ENCODE measurements around the gene VPREB3. TPM values are rescaled to one million over a fixed set of nuclear protein-coding genes. Genes with fewer than 3 reads are reported as not detected.

VPREB3 gene
- total and polyA plus RNA-seq, 2 donors (not counting 1 experiment from before 2014, with no cell fraction given) = 92.7 to 461 TPM

DNA sequence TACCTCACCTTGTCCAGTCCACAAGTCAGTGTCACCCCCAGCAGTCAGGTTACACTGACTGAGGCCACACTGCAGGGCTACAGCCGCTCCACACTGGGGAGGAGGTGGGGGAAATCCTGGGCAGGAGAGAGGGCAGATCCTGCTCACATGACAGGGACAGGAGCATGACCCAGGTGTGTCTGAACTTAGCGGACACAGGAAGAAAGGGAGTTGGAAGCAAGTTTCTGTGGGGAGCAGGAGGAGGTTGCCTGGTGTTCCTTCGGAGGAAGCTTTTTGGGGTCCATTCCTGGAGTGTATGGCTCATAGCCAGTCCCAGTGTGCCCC lies 24.3 kb upstream of the VPREB3 start:
- no peaks in the 10 kb centered on the region for H3K27me3 Mint-ChIP-seq
- Histone ChIP-seq H3K36me3 (replicated peaks in 1 of 2; ENCODE audit: control extremely low read depth in 1 of 2, control insufficient read depth in 1 of 2, extremely low read depth in 1 of 2, insufficient read depth in 2 of 2, low read length in 1 of 2) (peaks cover 0 to 10% of the 10 kb centered on the region in 2 experiments), H3K27ac (ENCODE audit: low read length in 2 of 2) (no peak overlapping the region), H3K9ac (ENCODE audit: low read length) (no peak overlapping the region), H3K4me3 (ENCODE audit: control extremely low read depth in 1 of 5, extremely low read depth in 1 of 5, insufficient read depth in 1 of 5, low read depth in 2 of 5, low read length in 4 of 5) (no peak overlapping the region), H3K27me3 (replicated peaks in 1 of 4; ENCODE audit: control extremely low read depth in 1 of 4, control insufficient read depth in 3 of 4, insufficient read depth in 4 of 4, low read length in 3 of 4) (no peaks in the 10 kb centered on the region), H3K4me2 (replicated peaks; ENCODE audit: low read depth, low read length, poor library complexity, severe bottlenecking) (no peak overlapping the region), H3K79me2 (ENCODE audit: control insufficient read depth, insufficient read depth, low read length) (no peaks in the 10 kb centered on the region), H3K9me3 (ENCODE audit: control extremely low read depth in 1 of 3, control insufficient read depth in 2 of 3, insufficient read depth in 1 of 3, low read length in 2 of 3) (no peaks in the 10 kb centered on the region), H2AFZ (ENCODE audit: insufficient read depth, low read depth, low read length, poor library complexity, severe bottlenecking) (no peak overlapping the region), H4K20me1 (ENCODE audit: control insufficient read depth, insufficient read depth, low read length, poor library complexity, severe bottlenecking) (peaks cover 2% of the 10 kb centered on the region), H3K4me1 (ENCODE audit: control insufficient read depth in 2 of 2, insufficient read depth in 2 of 2, low read length in 2 of 2) (peaks cover 3% of the 10 kb centered on the region in 2 donors)
- H3K27ac Mint-ChIP-seq = no peak overlapping the region
- intact Hi-C loops (cut with micrococcal nuclease) = no loop called here
- 92% methylated on average over 3 of the region's 3 CpGs for WGBS (ENCODE audit: insufficient coverage)
- ChIA-PET CTCF (interaction anchor here (1.1 kb wide), 1 partner anchor 69 kb away, joined by 4 read pairs; no protein-coding TSS in a partner anchor), POLR2A (interaction anchor here (1.1 kb wide), 1 partner anchor 10 kb away, joined by 3 read pairs; no protein-coding TSS in a partner anchor)
- ATAC-seq (ENCODE audit: low read depth) (no peak), DNase-seq (no peak)
- no peak for TF ChIP-seq EZH2 (IDR thresholded peaks at IDR 0.05; ENCODE audit: borderline replicate concordance, insufficient read depth, low read depth, low read length, poor library complexity, severe bottlenecking)
- TF ChIP-seq, protein P1, sequence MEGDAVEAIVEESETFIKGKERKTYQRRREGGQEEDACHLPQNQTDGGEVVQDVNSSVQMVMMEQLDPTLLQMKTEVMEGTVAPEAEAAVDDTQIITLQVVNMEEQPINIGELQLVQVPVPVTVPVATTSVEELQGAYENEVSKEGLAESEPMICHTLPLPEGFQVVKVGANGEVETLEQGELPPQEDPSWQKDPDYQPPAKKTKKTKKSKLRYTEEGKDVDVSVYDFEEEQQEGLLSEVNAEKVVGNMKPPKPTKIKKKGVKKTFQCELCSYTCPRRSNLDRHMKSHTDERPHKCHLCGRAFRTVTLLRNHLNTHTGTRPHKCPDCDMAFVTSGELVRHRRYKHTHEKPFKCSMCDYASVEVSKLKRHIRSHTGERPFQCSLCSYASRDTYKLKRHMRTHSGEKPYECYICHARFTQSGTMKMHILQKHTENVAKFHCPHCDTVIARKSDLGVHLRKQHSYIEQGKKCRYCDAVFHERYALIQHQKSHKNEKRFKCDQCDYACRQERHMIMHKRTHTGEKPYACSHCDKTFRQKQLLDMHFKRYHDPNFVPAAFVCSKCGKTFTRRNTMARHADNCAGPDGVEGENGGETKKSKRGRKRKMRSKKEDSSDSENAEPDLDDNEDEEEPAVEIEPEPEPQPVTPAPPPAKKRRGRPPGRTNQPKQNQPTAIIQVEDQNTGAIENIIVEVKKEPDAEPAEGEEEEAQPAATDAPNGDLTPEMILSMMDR (IDR thresholded peaks at IDR 0.05) = no peak
- H3K4me3 Mint-ChIP-seq = no peak overlapping the region
- no peaks in the 10 kb centered on the region for H3K9me3 Mint-ChIP-seq (ENCODE audit: insufficient read depth)
- peaks cover 8% of the 10 kb centered on the region for H3K4me1 Mint-ChIP-seq

DNA sequence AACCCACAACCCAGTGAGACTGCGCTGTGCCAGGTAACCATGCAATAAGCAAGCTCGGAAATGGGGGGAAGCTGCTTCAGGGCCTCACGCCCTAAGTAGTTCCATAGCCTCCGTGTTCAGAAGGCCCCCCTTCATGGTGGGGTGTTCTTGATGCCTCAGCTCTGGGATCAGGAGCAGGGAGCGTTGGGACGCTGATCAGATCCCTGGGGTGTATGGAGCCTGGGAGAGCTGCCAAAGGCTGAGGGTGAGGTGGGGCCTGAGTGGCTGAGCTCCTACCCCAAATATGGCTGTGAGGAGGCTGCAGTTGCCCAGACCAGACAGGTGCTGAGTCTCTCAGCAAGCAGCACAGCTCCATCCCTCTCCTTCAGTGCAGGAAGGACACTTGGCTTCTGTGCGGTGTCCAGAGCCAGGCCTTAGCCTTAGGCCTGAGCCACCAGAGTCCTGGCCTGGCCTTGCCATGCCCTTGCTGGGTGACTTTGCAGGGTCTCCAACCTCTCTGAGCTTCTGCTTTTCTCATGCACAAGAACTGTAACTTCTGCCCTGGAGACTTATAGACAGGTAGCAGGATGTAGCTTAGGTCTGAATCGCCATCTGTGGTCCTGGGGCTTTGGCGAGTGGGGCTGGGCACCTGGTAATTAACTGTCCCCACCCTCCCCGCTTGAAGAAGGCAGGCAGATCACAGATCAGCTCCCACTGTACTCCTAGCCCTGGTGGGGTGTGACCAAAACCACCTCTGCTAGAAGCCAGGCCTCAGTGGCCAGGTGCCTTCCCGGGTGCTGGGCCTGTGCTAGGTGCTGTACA lies 23.8 kb upstream of the VPREB3 start:
- ATAC-seq (ENCODE audit: low read depth) (no peak), DNase-seq (no peak)
- Histone ChIP-seq H4K20me1 (ENCODE audit: control insufficient read depth, insufficient read depth, low read length, poor library complexity, severe bottlenecking) (peaks cover 7% of the 10 kb centered on the region), H3K9me3 (ENCODE audit: control extremely low read depth in 1 of 3, control insufficient read depth in 2 of 3, insufficient read depth in 1 of 3, low read length in 2 of 3) (no peaks in the 10 kb centered on the region), H3K4me2 (replicated peaks; ENCODE audit: low read depth, low read length, poor library complexity, severe bottlenecking) (no peak overlapping the region), H3K4me3 (ENCODE audit: control extremely low read depth in 1 of 5, extremely low read depth in 1 of 5, insufficient read depth in 1 of 5, low read depth in 2 of 5, low read length in 4 of 5) (no peak overlapping the region), H2AFZ (ENCODE audit: insufficient read depth, low read depth, low read length, poor library complexity, severe bottlenecking) (no peak overlapping the region), H3K27ac (ENCODE audit: low read length in 2 of 2) (no peak overlapping the region), H3K27me3 (replicated peaks in 1 of 4; ENCODE audit: control extremely low read depth in 1 of 4, control insufficient read depth in 3 of 4, insufficient read depth in 4 of 4, low read length in 3 of 4) (no peaks in the 10 kb centered on the region), H3K79me2 (ENCODE audit: control insufficient read depth, insufficient read depth, low read length) (peaks cover 6% of the 10 kb centered on the region), H3K4me1 (ENCODE audit: control insufficient read depth in 2 of 2, insufficient read depth in 2 of 2, low read length in 2 of 2) (peaks cover 7 to 8% of the 10 kb centered on the region in 2 donors), H3K36me3 (replicated peaks in 1 of 2; ENCODE audit: control extremely low read depth in 1 of 2, control insufficient read depth in 1 of 2, extremely low read depth in 1 of 2, insufficient read depth in 2 of 2, low read length in 1 of 2) (peaks cover 0 to 10% of the 10 kb centered on the region in 2 experiments), H3K9ac (ENCODE audit: low read length) (no peak overlapping the region)
- Mint-ChIP-seq H3K4me3 (no peak overlapping the region), H3K9me3 (ENCODE audit: insufficient read depth) (no peaks in the 10 kb centered on the region), H3K27me3 (no peaks in the 10 kb centered on the region), H3K27ac (no peak overlapping the region), H3K4me1 (peaks cover 13% of the 10 kb centered on the region)
- POLR2A ChIA-PET = interaction anchor here (0.6 to 1.1 kb wide), 3 partner anchors 8 to 959 kb away, joined by 3 to 6 read pairs (median 4); no protein-coding TSS in a partner anchor
- WGBS (ENCODE audit: insufficient coverage) = 96% methylated on average over 11 of the region's 11 CpGs
- TF ChIP-seq, protein P1 (IDR thresholded peaks at IDR 0.05) = no peak
- TF ChIP-seq EZH2 (IDR thresholded peaks at IDR 0.05; ENCODE audit: borderline replicate concordance, insufficient read depth, low read depth, low read length, poor library complexity, severe bottlenecking) = no peak
- CTCF ChIA-PET = interaction anchor here (1.1 kb wide), 1 partner anchor 70 kb away, joined by 4 read pairs; no protein-coding TSS in a partner anchor
- intact Hi-C loops (cut with micrococcal nuclease) = no loop called here

Measured in B cell (primary cell).